GM12878 (cell line): ENCODE results near the gene TDO2. TPM values are rescaled to one million over a fixed set of nuclear protein-coding genes. Genes with fewer than 3 reads are reported as not detected.

Experiments used
- ATAC-seq: fragments of 200-7000 bp; cut with Tn5 transposase; 3 replicates; pipeline ENCODE4 v1.9.1; 2020; ENCODE audit warnings: mild to moderate bottlenecking, moderate library complexity
- BruUV-seq: library from RNA; stranded (reverse); fragments of 400-500 nt; replicated peaks from 2 replicates; lab custom pipeline; 2021; lab: Mats Ljungman, UMichigan
- CTCF ChIA-PET: fragments of 300-600 bp; sonication (Branson Sonifier 250); formaldehyde crosslinking; extraction: SDS; loops from one replicate; lab custom pipeline; 2021; ENCODE audit warnings: inconsistent platforms; lab: Yijun Ruan, JAX
- POLR2A ChIA-PET: fragments of 350-600 bp; formaldehyde crosslinking; extraction: SDS; loops from one replicate; lab custom pipeline; 2021; ENCODE audit warnings: inconsistent platforms; lab: Charles Lee
- RAD21 ChIA-PET: fragments of 300-600 bp; sonication (Branson Sonifier 250); formaldehyde crosslinking; loops from one replicate; lab custom pipeline; 2023; ENCODE audit warnings: antibody characterized with exemption; ENCODE audit not compliant: unreplicated experiment; lab: Charles Lee
- SMC1A ChIA-PET: fragments of 300-600 bp; sonication (Branson Sonifier 250); formaldehyde crosslinking; loops from one replicate; lab custom pipeline; 2023; ENCODE audit not compliant: unreplicated experiment, uncharacterized antibody; lab: Charles Lee
- DNase-seq: peaks from one replicate; pipeline ENCODE4 v3.0.0-alpha.2; 2011; ENCODE audit warnings: low read depth, low spot score
- FAIRE-seq: peaks from 3 replicates; lab custom pipeline; 2011; peaks lifted over from hg19 to GRCh38; lab: Jason Lieb, UNC
- H2AFZ ChIP-seq: 2 replicates; pipeline ENCODE4 v1.6.0; 2011; ENCODE audit warnings: low read depth, low read length, control low read depth; ENCODE audit not compliant: control insufficient read depth
- H3K27ac ChIP-seq: 2 replicates; pipeline ENCODE4 v1.5.1; 2011; ENCODE audit warnings: control low read depth; ENCODE audit not compliant: control insufficient read depth, insufficient read depth
- H3K27me3 ChIP-seq, 2 experiments: replicated peaks in 1 of 2; 2 replicates each; pipeline versions ENCODE4 v1.6.0 to v1.6.1; 2011; ENCODE audit warnings: low read length in 1 of 2; ENCODE audit not compliant: control insufficient read depth in 2 of 2, insufficient read depth in 2 of 2
- H3K36me3 ChIP-seq, 2 experiments: 2 replicates each; pipeline ENCODE4 v1.5.1; 2011; ENCODE audit warnings: low read length in 1 of 2; ENCODE audit not compliant: control insufficient read depth in 2 of 2, insufficient read depth in 2 of 2
- H3K4me1 ChIP-seq: 2 replicates; pipeline ENCODE4 v1.6.1; 2011; ENCODE audit warnings: mild to moderate bottlenecking, low read length, moderate library complexity, mixed read lengths; ENCODE audit not compliant: control insufficient read depth, insufficient read depth
- H3K4me2 ChIP-seq: 2 replicates; pipeline ENCODE4 v1.6.0; 2011; ENCODE audit warnings: control low read depth; ENCODE audit not compliant: control insufficient read depth, insufficient read depth
- H3K4me3 ChIP-seq: fragments of 200-600 bp; sonication (generic); 2 replicates; pipeline ENCODE4 v1.5.1; 2016
- H3K79me2 ChIP-seq: 2 replicates; pipeline ENCODE4 v1.6.0; 2011; ENCODE audit warnings: low read length; ENCODE audit not compliant: control insufficient read depth, insufficient read depth
- H3K9ac ChIP-seq: 2 replicates; pipeline ENCODE4 v1.8.0; 2011; ENCODE audit warnings: low read length, control low read depth, mixed read lengths; ENCODE audit not compliant: control insufficient read depth, insufficient read depth
- H3K9me3 ChIP-seq: replicated peaks from 3 replicates; pipeline ENCODE4 v1.5.1; 2011; ENCODE audit warnings: mild to moderate bottlenecking, low read length; ENCODE audit not compliant: control insufficient read depth, insufficient read depth
- H4K20me1 ChIP-seq: 2 replicates; pipeline ENCODE4 v1.6.0; 2011; ENCODE audit not compliant: control insufficient read depth, insufficient read depth
- CBX5 ChIP-seq: sonication (generic); IDR thresholded peaks from 2 replicates; pipeline ENCODE4 v1.6.1; 2016; ENCODE audit warnings: low read depth, moderate library complexity, mild to moderate bottlenecking, inconsistent platforms
- CUX1 ChIP-seq: IDR thresholded peaks from 2 replicates; pipeline ENCODE4 v1.6.1; 2012; ENCODE audit warnings: improper control_type of control experiment, low read depth, low read length; ENCODE audit not compliant: insufficient replicate concordance
- POLR2A ChIP-seq: IDR thresholded peaks from 2 replicates; pipeline ENCODE4 v1.6.1; 2011; ENCODE audit warnings: low read depth, mild to moderate bottlenecking, low read length
- POLR2AphosphoS5 ChIP-seq: IDR thresholded peaks from 2 replicates; pipeline ENCODE4 v1.6.1; 2011; ENCODE audit warnings: mild to moderate bottlenecking, low read length, inconsistent platforms
- ZNF24 ChIP-seq: fragments of 450-650 bp; IDR thresholded peaks from 2 replicates; pipeline ENCODE4 v1.6.1; 2017; ENCODE audit warnings: antibody characterized with exemption, mild to moderate bottlenecking
- ZNF592 ChIP-seq: fragments of 450-650 bp; IDR thresholded peaks from 2 replicates; pipeline ENCODE4 v1.6.1; 2017; ENCODE audit warnings: mild to moderate bottlenecking, moderate library complexity
- WGBS: methylation state at CpG from one replicate; pipeline ENCODE4 v1.1.6; 2016; ENCODE audit warnings: low lambda C conversion rate; ENCODE audit not compliant: insufficient replicate concordance, insufficient coverage; ENCODE audit errors: missing lambda C conversion rate; 5-methylcytosine and 5-hydroxymethylcytosine counted together
- in situ Hi-C: fragments of 300-500 bp; cut with MboI; formaldehyde crosslinking; loops from 9 replicates; pipeline ENCODE4 v1.14.3; 2018; ENCODE audit warnings: mixed read lengths
- intact Hi-C: fragments of 100-400 bp; cut with micrococcal nuclease; formaldehyde crosslinking; loops from one replicate; pipeline ENCODE4 v1.14.2; 2022; ENCODE audit not compliant: unreplicated experiment
- polyA plus RNA-seq, 11 experiments: library from polyadenylated mRNA; depleted of rRNA in 4 of 11; unstranded in 6 of 11; stranded (reverse) in 5 of 11; fragments of >200 nt; fragmentation: Nextera tagmentation in 4 of 11; fragmentation: Illumina TruSeq in 1 of 11; extraction: Ambion mirVana in 4 of 11; extraction: Trizol in 1 of 11; gene quantifications; 1 replicate in 1 of 11; 2 replicates in 10 of 11; pipeline versions ENCODE4 v1.2.1 to v1.2.3, GENCODE V29; 2011 to 2016; ENCODE audit warnings: inconsistent platforms in 2 of 11, missing spikeins in 2 of 11, low read depth in 1 of 11
- total RNA-seq, 4 experiments: library from RNA; depleted of rRNA in 3 of 4; stranded (reverse); fragments of >200 nt in 3 of 4; fragmentation: Illumina TruSeq in 1 of 4; extraction: Trizol in 1 of 4; gene quantifications; 2 replicates each; pipeline versions ENCODE4 v1.2.1 to v1.2.3, GENCODE V29; 2013 to 2021
- TF ChIP-seq, protein P1 (sequence below): fragments of 450-650 bp; IDR thresholded peaks from 2 replicates; pipeline ENCODE4 v1.6.1; 2017; ENCODE audit warnings: mild to moderate bottlenecking, moderate library complexity

The TDO2 gene
- total and polyA plus RNA-seq, 10 of the 15 experiments (the other 5 are each of a cell fraction or from before 2014, with no cell fraction given), result 0.12 to 1.5 (median 0.23) TPM; not detected in 1

DNA sequence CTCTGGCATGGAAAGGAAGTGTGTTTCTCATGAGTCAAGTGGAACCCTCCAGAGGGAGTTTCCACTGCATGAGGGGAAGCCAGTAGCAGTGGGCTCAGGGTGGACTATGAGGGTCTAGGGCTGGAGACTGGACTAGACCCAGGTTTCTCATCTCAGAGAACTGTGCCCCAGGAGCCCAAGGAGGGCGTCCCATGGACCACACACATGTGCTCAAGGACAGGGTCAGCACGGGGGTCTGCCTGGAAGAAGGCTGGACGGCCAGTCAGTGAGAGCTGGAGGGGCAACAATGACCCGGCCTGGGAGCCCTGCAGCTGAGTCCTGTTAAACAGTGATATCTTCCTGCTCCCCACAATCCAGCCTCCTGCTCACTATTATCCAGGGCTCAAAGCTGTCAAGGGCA, 55.9 kb downstream of the TDO2 start:
- Histone ChIP-seq H2AFZ (no peak overlapping the region), H3K9me3 (no peaks in the 10 kb centered on the region), H3K4me2 (no peak overlapping the region), H3K79me2 (no peaks in the 10 kb centered on the region), H3K9ac (no peak overlapping the region), H3K27ac (no peak overlapping the region), H3K27me3 (no peaks in the 10 kb centered on the region), H3K4me1 (no peaks in the 10 kb centered on the region), H3K36me3 (no peaks in the 10 kb centered on the region), H3K4me3 (no peak overlapping the region), H4K20me1 (no peaks in the 10 kb centered on the region)
- intact Hi-C loops, result loop anchor here (10.0 kb wide), 3 partner anchors 585 to 1245 kb away; partner anchors contain the start of gene MAP9
- in situ Hi-C loops, result no loop called here
- WGBS, result 0% methylated on average over 4 of the region's 4 CpGs
- SMC1A ChIA-PET, result interaction anchor here (1.1 kb wide), 1 partner anchor 48 kb away, joined by 3 read pairs; no protein-coding TSS in a partner anchor
- POLR2A ChIA-PET, result no interaction called here
- FAIRE-seq (no peak), ATAC-seq (peak; percentile 40), DNase-seq (no peak)
- BruUV-seq, result no TSS peak
- RAD21 ChIA-PET, result no interaction called here
- CTCF ChIA-PET, result interaction anchor here (1.1 to 2.8 kb wide), 3 partner anchors 13 to 215 kb away, joined by 3 to 8 read pairs (median 3); no protein-coding TSS in a partner anchor
- TF ChIP-seq ZNF592 (no peak), CBX5 (no peak), POLR2AphosphoS5 (no peak), ZNF24 (no peak), CUX1 (no peak), POLR2A (no peak)
- TF ChIP-seq, protein P1, sequence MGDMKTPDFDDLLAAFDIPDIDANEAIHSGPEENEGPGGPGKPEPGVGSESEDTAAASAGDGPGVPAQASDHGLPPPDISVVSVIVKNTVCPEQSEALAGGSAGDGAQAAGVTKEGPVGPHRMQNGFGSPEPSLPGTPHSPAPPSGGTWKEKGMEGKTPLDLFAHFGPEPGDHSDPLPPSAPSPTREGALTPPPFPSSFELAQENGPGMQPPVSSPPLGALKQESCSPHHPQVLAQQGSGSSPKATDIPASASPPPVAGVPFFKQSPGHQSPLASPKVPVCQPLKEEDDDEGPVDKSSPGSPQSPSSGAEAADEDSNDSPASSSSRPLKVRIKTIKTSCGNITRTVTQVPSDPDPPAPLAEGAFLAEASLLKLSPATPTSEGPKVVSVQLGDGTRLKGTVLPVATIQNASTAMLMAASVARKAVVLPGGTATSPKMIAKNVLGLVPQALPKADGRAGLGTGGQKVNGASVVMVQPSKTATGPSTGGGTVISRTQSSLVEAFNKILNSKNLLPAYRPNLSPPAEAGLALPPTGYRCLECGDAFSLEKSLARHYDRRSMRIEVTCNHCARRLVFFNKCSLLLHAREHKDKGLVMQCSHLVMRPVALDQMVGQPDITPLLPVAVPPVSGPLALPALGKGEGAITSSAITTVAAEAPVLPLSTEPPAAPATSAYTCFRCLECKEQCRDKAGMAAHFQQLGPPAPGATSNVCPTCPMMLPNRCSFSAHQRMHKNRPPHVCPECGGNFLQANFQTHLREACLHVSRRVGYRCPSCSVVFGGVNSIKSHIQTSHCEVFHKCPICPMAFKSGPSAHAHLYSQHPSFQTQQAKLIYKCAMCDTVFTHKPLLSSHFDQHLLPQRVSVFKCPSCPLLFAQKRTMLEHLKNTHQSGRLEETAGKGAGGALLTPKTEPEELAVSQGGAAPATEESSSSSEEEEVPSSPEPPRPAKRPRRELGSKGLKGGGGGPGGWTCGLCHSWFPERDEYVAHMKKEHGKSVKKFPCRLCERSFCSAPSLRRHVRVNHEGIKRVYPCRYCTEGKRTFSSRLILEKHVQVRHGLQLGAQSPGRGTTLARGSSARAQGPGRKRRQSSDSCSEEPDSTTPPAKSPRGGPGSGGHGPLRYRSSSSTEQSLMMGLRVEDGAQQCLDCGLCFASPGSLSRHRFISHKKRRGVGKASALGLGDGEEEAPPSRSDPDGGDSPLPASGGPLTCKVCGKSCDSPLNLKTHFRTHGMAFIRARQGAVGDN, result no peak
